Measurements from ENCODE around the gene STRA6.

The STRA6 gene

DNA sequence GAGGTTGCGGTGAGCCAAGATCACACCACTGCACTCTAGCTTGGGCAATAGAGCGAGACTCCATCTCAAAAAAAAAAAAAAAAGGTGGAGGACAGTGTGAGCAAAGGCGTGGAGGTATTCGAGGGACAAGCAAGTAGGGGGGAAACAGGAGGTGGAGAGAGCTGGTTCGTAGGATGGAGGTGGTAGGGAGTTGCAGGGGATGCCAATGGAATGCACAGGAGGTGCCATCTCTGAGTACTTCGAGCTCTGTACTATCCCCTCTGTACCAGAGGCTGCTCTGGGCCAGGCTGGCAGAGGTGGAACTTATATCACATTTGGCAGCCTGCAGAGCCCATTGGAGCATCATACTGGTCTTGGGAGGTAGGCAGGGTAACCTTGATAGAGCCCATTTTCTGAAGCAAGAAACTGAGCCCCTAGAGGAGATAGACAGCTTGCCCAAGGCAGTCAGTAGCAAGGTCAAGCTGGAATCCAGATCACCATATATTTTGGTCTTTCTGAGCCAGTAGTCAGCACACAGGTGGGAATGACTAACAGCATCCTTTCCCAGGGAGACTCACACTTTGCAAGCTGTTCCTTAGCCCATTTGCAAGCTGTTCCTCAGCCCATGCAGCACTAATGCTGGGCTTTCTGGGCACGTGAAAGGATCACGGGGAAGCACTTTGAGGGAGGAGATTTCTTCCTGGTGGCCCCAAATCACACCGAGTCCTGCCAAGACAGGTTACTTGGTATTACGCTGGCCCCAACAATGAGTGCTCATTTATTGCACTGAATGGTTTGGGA, 24.4 kb upstream of the STRA6 start:
- FAIRE-seq: no peak

DNA sequence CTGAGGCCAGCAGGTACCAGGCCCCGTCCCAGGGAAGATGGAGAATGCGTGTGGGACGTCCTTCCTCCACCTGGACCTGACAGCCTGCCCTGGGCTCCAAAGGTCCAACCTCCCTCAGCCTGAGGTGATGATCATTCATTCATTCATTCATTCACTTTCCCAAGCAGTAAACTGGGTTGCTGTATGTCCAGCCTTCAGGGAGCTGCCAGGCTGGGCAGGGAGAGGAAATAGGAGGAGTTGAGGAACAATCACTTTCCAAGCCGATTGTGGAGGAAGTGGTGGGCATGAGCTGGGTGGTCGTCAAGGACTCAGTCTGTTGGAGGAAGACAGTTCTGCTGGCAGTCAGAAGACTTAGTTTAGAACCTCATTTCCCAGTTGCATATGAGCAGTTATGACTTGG, 23.3 kb upstream of the STRA6 start:
- no peak for FAIRE-seq

DNA sequence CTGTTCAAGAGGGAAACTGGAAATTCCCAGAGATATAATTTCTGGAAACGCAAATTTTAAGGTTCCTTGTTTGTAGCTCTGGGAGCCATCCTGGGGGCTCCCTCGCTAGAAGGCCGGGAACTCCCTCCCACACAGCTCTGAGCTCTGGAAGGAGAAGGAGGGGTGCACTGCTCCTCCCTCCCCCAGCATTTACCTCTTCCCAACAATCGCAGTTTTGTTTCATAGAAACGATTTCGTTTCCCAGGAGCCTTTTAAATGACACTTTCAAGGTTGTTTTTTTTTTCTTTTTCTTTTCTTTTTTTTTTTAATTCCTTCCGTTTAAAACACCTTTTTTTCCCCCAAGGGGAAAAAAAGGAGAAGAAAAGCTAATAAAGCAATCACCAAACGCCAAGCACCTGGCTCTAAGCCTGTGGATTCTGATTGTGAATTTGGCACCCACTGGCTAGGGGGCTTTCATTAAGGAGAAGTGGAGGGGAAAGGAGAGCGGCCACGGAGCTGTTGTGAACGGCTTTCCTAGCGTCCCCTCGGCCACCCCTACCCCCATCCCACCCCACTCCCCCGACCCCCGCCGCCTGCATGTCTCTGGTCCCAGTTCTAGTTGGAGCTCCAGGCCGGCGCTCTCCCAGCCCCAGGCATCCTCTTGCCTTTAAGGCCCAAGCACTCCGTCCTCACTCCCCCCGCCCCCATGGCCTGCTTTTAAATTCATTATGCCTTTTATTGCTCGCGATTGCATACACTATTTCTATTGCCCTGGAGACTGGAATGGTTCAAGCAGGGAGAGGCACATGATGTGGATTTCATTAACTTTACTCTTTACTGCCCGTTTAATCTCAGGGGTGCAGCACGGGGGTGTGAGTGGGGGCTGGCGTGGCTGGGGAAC, 19.9 kb upstream of the STRA6 start:
- FAIRE-seq: no peak

DNA sequence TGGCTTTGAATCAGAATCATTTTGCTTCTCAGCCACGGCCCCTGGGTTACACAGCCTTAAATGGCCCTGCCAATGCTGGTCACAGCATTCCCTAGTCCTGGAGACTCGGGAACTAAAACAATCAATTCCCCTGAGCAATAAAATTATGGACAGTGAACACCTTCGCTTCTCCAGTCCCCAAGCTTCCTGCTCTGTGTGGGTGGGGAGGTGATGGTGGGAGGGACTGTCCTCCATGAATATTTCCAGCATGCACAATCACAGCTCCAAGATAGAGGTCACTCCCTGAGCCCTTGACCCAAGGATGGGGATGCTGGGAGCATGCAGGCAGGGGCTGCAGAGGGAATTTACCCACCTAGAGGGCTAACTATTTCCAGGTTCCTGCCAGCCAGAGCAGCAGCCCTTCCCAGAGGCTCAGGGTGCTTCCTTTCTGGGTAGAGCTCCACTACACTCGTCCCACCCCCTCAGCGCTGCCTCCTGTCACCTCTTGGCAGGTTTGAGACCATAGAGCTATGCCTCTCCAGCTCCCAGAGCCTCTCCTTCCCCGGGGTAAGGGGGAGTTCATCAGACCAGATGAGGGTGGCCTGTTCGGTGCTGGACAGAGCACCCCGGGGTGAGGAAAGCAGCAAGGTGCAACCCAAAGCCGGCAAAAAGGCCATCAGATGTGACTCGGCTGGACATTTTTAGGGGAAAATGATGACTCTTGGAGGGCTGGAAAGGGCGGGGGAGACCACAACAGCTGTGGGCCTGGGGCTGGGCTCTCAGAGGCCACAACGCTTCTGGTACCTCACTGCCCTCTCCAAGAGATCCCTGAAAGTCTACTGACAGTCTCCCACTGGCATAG, 19.0 kb upstream of the STRA6 start:
- FAIRE-seq: no peak

DNA sequence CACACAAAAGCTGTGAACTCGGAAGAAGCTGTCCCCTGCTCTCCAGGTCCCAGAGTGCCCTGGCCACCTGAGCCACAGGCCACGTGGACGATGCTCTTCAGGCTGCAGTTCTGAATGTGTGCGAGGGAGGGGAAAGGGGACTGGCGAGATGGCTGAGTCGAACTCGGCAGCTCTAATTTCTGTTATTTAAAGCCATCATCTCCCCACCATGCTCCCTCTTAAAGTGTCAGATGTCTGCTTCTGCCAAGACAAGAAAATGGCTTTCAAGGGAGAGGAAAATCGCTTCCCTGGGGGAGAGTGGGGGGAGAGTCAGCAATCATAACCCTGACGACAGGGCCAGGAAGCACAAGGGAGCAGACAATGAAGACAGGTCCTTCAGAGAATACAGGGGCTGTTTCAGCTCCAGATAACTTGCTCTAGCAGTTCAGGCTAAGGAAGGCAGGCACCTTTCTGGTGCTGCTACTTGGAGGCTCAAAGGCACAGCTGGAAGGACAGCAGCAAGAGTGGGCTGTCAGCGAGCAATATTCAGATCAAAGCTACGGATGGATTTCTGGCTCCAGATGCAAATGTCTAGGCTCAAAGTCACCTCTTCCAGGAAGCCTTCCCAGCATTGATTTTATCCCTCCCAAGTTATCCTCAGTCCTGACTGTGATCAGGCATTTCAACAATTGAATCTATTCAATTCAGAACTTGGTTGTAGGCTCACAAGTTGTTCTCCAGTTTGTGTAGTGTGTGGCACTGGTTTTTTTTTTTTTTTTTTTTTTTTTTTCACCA, 18.1 kb upstream of the STRA6 start:
- no peak for FAIRE-seq

DNA sequence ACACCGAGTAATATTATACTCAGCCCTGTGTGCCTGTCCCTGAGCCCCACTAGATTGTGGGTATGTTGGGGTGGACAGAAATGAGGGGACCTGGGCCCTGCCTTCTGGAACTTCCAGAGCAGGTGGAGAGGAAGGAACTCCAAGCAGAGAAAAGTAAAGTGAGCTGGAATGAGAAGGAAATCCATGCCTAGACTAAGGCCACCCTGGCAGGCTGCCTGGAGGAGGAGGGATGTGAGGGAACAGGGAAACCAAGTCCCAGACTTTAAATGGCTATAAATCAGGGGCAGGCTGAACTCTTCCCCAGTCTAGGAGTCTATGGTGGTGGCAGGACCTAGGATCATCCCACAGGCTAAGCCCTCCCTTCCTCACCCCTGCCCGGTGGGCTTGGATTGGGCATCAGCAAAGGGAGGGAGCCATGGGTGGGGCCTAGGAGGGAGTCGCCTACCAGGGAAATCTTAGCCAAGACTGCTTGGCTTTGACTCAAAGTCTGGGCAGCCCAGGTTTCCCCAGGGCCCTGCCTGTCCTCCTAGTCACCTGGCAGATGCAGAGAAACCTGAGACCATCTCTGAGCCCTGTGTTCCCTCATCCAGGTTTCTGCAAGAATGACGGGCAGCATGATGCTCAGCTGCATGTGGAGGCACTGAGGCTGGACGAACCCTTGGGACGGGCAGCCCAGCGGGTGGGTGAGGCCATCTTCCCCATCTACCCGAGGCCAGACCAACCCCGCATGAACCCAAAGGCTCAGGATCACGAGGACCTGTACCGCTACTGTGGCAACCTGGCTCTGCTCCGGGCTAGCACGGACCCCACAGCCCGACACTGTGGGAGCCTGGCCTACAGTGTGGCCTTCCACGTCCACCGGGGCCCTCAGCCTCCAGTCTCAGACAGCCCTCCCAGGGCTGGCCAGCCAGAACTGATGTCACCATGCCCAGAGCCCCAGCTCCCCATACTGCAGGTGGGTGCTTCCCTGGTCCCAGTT, 15.6 kb upstream of the STRA6 start:
- no peak for FAIRE-seq

DNA sequence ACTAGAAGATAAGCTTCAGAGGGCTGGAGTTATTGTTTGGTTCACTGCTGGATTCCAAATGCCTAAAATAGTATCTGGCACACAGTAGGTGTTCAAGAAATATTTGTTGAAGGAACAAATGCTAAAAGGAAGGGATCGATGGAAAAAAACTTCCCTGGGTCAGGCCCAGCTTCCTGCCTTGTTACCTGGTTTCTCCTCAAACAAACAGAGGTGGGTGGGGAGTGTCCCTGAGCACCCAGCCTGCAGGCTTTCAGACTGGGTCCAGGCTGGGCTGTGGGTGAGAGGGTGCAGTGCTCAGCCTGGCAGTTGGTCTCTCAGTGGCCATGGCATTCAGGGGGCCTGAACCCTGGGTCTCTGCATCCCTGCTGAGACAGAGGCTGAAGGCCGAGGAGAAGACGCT, 14.4 kb upstream of the STRA6 start:
- no peak for FAIRE-seq

DNA sequence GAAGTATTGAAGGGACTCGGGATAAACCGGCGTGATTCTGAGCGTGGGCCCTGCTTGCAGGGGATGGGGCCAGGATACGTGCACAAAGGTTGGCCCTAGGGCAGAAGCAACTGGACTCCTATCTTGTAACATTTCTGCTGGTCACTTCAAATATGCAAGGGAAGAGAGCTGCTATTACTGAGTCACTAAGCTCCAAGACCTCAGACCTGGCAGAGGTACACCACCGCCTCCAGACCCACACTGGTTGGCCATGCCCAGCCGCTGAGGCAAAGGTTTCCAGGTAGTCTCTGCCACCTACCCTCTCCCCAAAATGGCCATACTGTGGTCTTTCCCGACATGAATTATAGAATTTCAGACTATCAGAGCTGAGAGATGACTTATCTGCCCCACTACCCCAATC, 13.4 kb upstream of the STRA6 start:
- FAIRE-seq: no peak

DNA sequence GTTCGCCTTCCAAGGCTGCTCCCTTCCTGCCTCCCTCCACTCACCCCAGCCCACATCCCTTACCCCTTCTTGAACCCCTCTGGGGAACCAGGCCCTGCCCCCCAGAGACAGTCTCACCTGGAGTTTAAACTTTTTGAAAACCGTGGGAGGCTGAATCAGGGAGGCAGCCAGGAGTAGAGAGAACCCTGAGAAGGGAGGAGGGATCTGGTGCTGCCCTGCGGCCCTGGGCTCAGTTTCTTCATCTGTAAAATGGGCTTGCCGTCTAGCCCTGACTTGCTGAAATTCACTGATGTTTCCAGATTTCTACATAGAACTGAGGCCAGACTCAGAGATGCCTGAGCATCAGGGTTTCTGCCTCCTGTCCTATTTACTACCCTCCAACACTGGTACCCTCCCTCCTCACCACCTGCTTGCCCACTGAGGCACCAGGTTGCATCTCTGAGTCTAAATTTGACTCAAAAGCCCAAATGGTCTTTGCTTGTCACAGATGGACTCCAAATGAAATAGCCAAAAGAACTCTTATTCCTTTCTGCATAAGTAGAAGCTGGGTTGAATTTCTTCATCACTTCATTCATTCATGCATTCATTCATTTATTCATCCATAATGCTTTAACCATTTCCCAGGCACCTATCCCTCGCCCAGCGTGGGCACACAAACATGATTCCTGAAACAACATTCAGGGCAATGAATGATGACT, 11.9 kb upstream of the STRA6 start:
- no peak for FAIRE-seq

DNA sequence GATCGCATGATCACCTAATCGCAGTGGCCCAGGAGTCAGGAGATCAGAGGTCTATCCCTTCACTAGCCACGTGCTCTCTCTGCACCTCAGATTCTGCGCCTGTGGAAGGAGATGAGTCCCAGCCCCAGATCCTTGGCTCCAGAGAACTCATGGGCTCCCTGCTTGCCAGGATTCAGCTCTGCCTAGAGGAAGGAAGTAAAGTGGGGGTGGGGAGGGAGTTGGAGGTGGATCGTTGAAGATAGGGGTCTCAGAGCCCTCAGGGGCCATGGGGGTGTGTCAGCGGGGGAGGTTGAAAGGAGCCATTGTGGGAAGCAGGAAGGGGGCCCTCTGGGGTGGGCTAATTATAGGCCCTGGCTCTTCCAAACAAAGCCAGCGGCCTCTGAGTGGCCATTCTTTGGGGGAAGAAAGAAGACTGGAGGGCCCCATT, 11.3 kb upstream of the STRA6 start:
- FAIRE-seq: no peak

DNA sequence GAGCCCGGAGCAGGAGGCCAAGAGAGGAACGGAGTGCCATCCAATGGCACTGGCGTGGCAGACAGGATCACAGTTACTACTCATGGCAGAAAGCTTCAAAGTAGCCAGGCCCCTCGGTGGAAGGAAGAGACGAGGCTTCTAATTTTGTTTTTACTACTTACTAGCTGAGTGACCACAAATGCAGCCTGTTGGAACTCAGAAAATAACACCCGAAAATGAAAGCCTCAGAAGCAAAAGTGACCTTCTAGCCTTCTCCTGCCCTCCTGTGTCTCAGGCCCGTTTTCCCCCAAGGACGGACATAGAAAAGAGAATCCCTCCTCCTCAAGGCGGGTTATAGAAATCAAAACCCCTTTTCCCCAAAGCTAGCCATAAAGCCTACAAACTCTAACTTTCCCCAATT, 9.9 kb upstream of the STRA6 start:
- FAIRE-seq: no peak

DNA sequence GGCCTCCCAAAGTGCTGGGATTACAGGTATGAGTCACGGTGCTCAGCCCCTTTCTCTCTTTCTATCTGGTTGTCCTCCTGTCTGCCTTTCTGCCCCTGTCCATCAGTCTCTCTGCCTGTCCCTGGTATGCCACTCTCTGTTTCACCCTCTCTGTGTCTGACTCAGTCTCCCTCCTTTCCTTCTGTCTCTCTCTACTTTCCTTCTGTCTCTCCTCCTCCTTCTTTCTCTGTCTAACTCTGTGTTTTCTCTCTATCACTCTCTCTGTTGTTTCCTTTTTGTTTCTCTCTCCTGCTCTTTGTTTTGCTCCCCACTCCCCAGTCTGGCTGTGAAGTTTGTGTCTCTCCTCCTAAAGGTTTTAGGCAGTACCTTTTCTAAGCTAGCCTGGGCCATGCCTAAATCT, 9.1 kb upstream of the STRA6 start:
- FAIRE-seq: no peak

DNA sequence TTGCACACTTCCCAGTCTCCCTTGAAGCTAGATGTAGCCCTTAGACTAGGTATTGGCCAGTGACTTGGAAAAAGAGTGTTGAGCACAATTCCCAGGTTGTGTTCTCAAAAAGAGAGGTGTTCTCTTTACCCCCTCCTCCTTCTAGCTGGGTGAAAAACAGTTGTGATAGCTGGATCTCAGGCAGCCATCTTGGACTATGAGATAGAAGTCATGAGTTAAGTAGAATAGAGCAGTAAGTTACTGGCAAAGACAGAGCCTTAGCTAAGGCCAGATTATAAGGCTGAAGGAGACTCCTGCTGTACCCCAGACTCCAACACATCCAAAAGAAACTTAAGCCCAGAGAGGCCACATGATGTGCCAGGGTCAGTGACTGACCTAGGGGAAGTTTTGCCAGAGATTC, 8.1 kb upstream of the STRA6 start:
- no peak for FAIRE-seq

DNA sequence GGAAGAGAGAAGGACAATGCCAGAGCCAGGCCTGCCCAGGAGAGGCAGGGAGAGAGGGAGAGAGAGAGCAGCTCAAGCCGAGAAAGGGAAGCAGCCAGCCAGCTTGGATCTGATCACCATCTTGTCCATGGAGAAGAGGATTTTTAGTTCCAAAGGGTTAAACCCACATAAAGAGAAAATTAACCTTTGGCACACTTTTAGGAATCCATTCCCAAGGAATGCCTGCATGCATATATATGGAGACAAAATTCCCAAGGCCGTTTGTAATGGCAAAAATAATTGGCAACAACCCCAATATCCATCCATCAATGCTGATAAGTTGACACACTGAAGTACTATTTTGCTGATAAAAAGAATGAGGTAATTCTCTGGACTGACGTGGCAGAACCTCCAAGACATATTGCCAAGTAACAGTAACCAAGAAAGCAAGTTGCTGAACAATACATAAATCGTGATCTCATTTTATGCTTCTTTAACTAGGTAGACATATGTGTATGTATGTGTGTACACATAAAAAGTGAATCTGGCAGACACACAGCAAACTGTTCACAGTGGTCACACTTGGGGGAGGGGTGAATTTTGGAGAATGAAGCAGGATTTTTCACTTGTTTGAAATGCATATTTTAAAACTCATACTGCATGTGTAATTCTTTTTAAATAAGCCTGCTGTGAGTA, 7.5 kb upstream of the STRA6 start:
- no peak for FAIRE-seq

DNA sequence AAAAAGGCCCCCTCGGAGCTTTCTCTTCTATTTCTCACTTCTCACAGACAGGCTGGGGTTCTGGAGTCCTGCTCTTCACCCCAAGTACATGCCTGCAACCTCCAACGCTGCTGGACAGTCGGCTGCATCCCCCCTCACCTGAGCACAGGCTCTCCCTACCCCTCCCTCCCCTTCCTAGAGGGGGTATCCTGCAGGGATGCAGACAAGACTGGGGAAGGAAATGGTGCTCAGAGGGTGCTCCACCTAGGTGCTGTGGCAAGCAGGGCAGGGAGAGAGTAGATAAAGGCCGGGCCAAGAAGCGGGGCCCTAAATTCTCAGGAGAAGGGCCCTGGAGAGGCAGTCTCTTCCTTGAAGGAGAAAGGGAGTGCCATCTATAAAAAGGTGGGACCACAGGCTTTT, 7.0 kb upstream of the STRA6 start:
- no peak for FAIRE-seq

DNA sequence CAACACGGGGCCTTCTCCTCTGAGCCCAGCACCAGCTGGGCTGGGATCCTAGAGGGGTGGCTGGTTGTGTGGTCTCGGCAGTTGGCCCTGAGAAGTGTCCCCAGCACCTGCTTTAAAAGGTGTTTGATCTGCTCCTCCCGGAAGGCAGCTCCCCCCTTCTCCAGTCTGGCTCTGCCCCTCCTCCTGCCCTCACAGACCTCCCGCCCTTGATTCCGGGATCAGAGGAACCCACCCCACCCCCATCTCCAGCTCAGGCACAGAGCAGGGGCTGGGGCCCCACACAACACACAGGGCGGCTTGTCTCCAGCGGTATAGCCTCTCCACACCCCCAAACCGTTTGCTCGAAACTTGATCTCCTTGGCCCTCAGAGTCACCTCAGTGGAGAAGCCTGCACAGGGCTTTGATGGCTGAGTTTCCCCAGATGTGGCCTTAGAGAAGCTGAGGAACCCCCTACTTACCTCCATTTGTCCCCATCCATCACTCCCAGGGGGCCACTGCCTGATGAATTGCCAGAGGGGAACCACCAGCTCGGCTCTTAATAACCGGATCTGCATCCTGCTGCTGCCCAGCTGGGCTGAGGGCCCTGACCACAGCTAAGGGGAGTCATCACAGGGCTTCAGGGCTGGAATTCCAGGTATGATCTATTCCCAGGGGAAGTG, 6.4 kb upstream of the STRA6 start:
- FAIRE-seq: no peak

DNA sequence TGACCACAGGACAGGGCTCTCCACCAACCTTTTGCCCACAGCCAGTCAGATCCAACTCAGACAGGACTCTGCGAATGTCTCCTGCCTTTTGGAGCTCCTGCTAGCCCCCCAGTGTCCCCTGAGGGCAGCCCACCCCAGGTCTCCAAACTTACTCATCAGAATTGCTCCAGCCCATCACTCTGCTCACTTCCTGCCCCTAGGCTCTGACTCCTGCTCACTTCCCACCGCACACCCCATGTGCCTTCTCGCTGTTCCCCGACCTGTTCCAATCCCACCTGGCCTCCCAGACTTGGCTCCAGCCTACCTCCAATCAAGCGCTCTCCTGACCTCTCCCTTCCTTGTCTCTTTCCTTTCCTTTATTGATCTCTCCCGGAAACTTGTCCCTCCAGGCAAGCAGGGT, 5.9 kb upstream of the STRA6 start:
- FAIRE-seq: no peak

DNA sequence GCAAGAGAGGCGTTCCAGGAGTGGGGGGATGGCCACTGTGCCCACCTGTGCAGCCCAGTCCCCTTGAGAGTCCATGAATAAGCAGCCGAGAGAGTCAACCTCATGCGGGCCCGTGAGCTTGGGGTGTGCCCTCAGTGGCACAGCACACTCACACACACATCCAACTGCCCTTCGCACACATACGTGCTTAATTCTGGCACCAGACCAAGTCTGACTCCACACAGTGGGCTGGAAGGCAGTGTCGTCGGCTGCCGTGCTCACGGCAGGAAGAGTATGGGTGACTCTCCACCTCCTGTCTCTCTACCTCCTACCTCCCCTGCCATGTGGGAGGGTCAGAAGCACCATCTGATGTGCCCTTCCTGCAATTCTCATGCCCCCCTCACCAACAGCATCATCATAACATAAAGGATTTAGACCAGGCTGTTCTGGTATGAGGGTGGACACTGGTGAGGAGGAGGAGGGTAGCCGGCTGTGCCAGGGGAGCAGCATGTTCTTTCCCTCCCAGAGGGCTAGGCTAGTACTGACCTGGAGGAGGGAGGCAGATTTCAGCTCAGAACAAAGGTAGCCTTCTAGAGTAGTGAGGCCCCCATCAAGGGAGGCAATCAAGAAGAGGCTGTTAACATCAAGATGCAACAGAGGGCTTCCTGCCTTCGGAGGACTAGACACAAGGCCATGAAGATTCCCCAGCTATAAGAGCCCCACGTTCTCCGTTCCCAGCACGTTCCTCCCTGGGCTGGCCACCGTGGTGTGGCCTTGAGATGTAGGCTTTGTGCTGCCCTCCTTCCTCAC, 5.3 kb upstream of the STRA6 start:
- no peak for FAIRE-seq
